Left cardiac atrium (tissue), 4 donors: ENCODE data around the gene PRODH2. TPM values are rescaled to one million over a fixed set of nuclear protein-coding genes. Genes with fewer than 3 reads are reported as not detected.

ENCODE experiments used
- ATAC-seq, 2 donors: fragments of 200-7000 bp; cut with Tn5 transposase; one replicate each; pipeline ENCODE4 v1.9.1; 2020; ENCODE audit warnings: mild to moderate bottlenecking in 2 of 2, moderate library complexity in 2 of 2
- DNase-seq: peaks from one replicate; pipeline ENCODE4 v3.0.0-alpha.2; 2020
- intact Hi-C, 2 donors: fragments of 100-400 bp; cut with DNase I; formaldehyde crosslinking; loops; one replicate each; pipeline versions ENCODE4 v1.14.1 to v1.15.1; 2022 to 2023
- long read RNA-seq: library from polyadenylated mRNA; unstranded; transcript quantifications from one replicate; pipeline ENCODE4 v2.0.0, GENCODE V29; 2021
- total RNA-seq, 2 donors: library from RNA; stranded (reverse); fragmentation: NEBNext Ultra II Directional; extraction: Animal tissue kit (Norgen Biotek cat#: 25700); gene quantifications; one replicate each; pipeline ENCODE4 v1.2.1, GENCODE V29; 2021
- donor health status: DM: no; HTN: yes; CAD: no.
- donor health status: DM: no; HTN: yes; CAD: no; lungs with severe emphysema.
- donor health status: DM: yes; HTN: yes; CAD: no.
- donor health status: Dilated cardiomyopathy.

PRODH2 gene, protein sequence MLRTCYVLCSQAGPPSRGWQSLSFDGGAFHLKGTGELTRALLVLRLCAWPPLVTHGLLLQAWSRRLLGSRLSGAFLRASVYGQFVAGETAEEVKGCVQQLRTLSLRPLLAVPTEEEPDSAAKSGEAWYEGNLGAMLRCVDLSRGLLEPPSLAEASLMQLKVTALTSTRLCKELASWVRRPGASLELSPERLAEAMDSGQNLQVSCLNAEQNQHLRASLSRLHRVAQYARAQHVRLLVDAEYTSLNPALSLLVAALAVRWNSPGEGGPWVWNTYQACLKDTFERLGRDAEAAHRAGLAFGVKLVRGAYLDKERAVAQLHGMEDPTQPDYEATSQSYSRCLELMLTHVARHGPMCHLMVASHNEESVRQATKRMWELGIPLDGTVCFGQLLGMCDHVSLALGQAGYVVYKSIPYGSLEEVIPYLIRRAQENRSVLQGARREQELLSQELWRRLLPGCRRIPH
- total RNA-seq = not detected
- long read RNA-seq = 0 reads

DNA sequence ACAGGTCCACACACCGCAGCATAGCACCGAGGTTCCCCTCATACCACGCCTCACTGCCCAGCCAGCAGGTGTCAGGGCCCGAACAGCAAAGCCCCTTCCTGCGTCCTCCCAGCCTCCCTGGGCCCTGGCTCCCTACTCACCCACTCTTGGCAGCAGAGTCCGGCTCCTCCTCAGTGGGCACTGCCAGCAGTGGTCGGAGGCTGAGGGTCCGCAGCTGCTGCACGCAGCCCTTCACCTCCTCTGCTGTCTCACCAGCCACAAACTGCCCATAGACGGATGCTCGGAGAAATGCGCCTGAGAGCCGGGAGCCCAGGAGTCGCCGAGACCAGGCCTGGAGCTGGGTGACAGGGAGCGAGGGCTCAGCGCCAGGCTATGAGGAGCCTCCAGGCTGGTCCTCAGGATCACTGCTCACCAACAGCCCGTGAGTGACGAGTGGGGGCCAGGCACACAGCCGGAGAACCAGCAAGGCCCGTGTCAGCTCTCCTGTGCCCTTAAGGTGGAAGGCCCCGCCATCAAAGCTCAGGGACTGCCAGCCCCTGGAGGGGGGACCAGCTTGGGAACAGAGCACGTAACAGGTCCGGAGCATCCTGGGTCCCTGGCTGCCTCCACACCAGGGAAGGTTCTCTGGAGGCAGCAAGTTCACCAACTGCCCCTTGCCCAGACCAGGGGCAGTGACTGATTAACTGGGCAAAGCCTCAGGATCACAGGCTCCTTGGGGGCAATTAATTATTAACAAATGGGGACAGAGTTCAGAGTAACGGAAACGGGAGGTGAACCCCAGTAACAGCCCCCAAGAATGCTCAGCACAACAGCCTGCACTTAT is at the start of gene PRODH2:
Gene PRODH2, minus strand, starts transcription at position 626 of the 823 bp plus-strand sequence. Its CDS starts 40 bp downstream, at position 586.
- intact Hi-C loops = no loop called here
- no peak for DNase-seq
- ATAC-seq = no peak

DNA sequence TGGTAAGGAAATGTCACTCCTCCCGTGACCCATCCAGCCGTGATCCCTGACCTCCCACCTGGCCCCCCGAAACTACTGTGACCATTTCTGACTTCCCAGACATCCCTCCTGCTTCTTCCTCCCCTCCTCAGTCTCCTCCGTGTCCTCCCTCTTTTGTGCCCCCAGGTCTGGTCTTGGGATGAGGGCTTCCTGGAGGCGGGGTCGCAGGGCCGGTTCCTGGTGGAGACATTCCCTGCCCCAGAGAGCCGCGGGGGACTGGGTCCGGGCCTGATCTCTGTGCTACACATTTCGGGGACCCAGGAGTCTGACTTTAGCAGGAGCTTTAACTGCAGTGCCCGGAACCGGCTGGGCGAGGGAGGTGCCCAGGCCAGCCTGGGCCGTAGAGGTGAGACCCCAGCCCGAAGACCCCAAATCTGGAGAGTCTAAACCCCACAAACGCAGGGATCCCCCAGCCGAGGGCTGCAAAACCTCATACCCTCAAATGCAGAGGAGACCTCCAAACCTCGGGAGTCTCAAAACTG is 49.1 kb upstream of the PRODH2 start:
- no peak for DNase-seq
- no peak for ATAC-seq
- intact Hi-C loops = no loop called here

DNA sequence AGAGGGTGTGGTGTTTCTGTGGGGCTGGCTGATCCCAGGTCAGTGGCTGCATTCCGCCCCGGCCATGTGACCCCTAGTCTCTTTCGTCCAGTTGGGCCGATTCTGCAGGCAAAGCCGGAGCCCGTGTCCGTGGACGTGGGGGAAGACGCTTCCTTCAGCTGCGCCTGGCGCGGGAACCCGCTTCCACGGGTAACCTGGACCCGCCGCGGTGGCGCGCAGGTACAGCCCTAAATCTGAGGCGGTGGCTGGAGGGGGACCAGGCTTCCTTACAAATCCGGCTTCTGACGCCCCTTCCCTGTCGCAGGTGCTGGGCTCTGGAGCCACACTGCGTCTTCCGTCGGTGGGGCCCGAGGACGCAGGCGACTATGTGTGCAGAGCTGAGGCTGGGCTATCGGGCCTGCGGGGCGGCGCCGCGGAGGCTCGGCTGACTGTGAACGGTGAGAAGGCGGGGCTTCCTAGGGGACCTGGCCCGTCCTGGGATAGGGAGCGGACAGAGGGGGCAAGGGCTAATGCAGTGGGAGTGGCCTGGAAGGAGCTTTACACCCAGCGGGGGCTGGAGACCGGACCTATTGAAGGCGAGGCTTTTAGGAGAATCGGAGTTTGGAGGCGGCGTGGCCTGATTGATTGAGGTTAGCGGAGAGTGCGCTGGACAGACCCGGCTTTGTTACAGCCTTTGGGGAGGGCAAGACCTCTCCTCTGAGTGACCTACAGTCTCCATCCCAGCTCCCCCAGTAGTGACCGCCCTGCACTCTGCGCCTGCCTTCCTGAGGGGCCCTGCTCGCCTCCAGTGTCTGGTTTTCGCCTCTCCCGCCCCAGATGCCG is 48.4 kb upstream of the PRODH2 start:
- intact Hi-C loops = no loop called here
- ATAC-seq = peak in 1 of 2 donors; percentile 21
- no peak for DNase-seq

DNA sequence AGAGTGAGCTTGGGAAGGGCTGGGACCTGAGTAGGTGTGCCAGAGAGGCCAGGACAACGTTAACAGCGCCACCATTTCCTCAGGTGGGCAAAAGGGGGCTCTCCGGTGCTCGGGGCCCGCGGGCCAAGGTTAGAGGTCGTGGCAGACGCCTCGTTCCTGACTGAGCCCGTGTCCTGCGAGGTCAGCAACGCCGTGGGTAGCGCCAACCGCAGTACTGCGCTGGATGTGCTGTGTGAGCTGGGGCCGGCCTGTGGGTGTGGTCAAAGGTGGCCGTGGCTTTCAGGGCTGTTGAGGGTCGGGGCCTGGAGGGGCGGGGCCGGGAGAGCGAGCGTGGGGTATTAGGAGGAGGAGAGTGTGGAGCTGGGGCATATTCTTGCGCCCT is 47.8 kb upstream of the PRODH2 start:
- intact Hi-C loops = no loop called here
- DNase-seq = no peak
- no peak for ATAC-seq

DNA sequence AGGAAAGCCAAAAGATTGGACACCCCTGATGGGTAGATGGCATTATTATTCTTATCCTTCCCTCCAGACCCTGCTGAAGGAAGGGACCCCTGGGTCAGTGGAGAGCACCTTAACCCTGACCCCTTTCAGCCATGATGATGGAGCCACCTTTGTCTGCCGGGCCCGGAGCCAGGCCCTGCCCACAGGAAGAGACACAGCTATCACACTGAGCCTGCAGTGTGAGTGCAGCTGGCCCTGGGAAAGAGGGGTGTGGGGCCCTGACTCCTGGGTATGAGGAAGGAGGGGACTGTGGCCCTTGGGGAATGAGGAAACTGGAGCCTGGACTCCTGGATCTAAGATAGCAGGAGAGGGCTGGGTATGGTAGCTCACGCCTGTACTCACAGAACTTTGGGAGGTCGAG is 46.8 kb upstream of the PRODH2 start:
- ATAC-seq = no peak
- no peak for DNase-seq
- intact Hi-C loops = no loop called here

DNA sequence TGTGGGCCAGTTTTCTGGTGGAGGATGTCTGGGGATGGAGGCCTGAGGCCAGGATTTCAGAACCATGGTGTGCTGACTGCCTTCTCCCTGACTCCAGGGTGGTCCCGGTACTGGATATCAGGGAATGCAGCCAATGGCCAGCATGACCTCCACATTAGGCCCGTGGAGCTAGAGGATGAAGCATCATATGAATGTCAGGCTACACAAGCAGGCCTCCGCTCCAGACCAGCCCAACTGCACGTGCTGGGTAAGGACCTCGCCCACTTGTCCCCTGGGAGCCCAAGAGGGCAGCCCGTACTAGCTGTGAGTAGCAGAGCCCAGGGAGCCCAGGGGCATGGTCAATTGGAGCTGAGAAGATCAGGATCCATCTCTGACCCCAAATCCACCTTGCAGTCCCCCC is 45.7 kb upstream of the PRODH2 start:
- ATAC-seq (no peak), DNase-seq (no peak)
- intact Hi-C loops = no loop called here

DNA sequence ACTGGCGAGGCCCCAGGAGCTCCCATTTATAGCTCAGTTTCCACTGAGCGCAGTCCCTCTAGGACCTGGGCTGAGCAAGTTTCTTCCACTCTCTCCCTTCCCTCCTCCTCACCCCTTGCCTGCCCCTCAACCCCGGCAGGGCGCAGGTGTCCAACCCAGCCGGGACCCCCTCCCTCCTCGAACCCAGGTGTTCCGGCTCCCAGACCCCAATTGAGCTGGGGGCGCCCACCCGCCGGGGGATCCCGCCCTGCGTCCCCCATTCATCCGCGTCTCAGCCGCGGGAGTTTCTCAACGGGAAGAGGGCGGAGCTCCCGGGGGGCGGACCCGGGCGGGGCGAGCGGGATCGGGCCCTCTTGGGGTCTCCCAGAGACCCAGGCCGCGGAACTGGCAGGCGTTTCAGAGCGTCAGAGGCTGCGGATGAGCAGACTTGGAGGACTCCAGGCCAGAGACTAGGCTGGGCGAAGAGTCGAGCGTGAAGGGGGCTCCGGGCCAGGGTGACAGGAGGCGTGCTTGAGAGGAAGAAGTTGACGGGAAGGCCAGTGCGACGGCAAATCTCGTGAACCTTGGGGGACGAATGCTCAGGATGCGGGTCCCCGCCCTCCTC is 44.0 kb upstream of the PRODH2 start, which contains the start of gene KIRREL2:
Gene KIRREL2, plus strand, starts transcription at position 366 of the 604 bp plus-strand sequence. Its CDS starts 209 bp downstream, at position 575.
- intact Hi-C loops = no loop called here
- DNase-seq = no peak
- ATAC-seq = peak; percentile 18 to 56

DNA sequence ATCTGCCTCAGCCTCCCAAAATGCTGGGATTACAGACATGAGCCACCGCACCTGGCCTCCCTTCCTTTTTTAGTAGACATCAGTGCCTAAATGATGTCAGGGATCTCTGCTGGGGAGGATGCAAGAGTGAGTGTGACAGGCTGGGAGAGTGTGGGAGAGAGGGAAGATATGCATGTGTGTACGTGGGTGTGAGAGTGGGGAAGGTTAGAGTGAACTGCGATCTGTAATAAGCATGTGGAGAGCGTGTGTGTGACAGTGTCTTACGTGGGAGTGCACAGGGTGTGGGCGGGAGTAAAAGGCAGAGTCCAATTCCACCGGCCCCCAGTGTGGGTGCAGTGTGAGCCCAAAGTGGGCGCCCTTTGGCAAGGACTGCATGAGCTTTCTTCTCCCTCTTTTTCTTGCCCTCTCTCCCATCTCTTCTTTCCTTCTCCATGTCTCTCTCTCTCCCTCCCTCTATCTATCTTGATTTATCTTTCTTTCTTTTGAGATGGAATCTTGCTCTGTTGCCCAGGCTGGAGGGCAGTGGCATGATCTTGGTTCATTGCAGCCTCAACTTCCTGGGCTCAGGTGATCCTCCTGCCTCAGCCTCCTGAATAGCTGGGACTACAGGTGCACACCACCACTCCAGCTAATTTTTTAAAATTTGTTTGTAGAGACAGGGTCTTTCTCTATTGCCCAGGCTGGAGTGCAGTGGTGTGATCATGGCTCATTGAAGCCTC is 40.6 kb upstream of the PRODH2 start:
- DNase-seq (no peak), ATAC-seq (no peak)
- intact Hi-C loops = no loop called here

DNA sequence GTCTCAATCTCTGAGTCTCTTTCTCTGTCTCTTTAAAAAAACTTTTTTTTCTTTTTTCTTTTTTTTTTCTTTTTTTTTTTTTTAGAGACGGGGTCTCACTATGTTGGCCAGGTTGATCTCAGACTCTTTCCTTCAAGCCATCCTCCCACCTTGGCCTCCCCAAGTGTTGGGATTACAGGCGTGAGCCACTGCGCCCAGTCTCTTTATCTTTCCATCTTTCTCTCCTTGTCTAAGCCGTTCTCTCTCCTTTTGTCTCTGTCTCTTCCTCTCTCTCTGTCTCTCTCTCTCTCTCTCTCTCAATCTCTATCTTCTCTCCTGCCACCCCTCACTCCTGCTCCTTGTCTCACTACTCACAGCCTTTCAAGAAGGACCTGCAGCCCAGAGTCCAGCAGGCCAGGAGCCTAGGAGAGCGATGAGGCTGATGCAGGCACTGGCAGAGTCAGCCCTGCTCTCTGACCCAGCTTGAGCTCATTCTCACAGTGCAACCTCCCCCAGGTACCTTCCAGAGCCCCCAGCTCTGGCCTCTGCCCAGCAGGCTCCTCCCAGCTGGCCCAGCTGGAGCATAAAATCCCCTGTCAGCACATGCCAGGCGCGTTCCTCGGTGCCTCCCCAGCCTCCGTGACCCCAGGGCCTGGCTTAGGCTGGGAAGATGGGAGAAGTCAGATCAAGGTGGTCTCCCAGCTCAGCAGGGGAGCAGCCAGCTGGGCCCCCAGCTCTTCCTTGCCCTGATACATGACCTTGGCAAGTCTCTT is 39.6 kb upstream of the PRODH2 start, which contains the start of gene NPHS1:
Gene NPHS1, minus strand, starts transcription at position 476 of the 752 bp plus-strand sequence. CDS start 667 bp downstream, outside the sequence.
- ATAC-seq = no peak
- intact Hi-C loops = no loop called here

DNA sequence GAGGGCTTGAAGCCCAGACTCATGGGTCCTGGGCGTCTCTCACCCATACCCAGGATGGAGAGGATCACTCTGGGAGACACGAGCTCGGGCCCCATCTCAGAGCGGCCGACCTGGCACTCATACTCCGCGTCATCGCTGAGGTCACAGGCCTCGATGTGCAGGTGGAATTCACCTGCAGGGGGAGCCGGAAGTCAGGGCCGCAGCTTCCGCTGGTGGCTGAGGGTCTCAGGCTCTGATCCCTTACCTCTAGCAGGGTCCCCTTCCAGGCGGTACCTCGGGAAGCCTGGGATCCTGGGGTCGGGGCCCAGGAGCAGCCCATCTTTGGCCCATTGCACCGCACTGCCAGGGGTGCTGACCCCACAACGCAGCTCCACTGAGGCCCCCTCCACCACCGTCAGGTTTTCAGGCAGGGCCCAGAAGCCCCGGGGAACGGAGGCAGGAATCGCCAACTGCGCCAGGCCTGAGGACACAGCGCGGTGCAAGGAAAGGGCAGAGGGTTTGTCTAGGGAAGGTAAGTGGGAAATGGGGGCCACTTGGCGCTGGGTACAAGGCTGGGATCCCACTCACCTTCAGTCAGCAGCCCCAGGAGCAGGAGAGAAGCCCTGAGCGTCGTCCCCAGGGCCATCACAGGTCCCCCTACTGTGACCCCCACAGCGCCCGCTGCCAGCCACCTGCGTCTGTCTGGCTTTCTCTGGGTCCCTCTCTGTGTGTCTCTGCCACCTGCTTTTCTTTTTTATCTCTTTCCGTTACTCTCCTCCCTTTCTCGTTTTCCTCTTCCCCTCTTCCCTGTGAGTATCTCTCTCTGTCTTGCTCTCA is 38.8 kb upstream of the PRODH2 start:
- no peak for ATAC-seq

More for the DNA sequence above, 39.6 kb upstream of the PRODH2 start, which contains the start of gene NPHS1:
- DNase-seq = no peak

DNA sequence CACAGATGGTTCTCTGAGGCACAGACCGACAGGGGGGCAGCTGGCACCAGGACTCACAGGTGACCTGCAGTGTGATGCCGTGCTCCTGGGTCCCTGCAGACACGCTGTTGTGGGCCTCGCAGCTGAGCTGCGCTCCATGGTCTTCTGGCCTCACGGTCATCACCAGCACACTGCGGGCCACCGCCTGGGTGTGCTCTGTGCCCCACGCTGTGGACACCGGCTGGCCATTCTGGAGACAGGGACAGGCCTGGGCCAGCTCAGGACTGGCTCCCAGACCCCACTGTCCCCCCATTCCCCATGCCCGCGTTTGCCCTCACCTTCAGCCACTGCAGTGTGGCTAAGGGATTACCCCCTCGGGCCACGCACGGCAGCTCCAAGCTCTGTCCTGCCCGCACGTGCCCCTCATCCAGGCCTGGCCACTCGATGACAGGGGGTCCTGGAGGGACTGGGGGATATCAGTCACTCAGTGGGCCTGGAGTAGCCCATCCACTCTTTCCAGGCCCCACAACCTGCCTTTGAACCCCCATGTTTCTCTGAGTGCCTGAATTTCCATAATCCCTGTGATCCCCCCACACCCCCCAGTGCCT is 36.4 kb upstream of the PRODH2 start:
- ATAC-seq (no peak), DNase-seq (no peak)
- intact Hi-C loops = no loop called here

More for the DNA sequence above, 38.8 kb upstream of the PRODH2 start:
- no peak for DNase-seq
- intact Hi-C loops = no loop called here

DNA sequence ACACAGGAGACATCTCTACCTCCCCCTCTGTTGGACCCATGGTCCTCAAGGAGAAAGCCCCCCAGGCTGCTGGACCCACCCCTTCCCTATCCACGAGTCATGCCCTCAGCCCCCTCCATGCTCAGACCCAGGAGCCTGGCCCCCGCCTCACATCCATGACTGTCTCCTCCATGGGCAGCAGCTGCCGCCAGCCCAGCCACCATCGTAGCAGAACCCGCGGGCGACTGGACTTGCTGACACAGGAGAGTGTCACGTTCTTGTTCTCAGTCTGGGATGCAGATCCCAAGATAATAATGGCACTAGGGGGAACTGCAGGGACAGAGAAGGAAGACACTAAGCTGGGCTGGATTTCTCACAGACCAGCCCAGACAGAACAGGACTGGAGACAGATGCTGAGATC is 35.8 kb upstream of the PRODH2 start:
- DNase-seq (no peak), ATAC-seq (no peak)
- intact Hi-C loops = no loop called here

DNA sequence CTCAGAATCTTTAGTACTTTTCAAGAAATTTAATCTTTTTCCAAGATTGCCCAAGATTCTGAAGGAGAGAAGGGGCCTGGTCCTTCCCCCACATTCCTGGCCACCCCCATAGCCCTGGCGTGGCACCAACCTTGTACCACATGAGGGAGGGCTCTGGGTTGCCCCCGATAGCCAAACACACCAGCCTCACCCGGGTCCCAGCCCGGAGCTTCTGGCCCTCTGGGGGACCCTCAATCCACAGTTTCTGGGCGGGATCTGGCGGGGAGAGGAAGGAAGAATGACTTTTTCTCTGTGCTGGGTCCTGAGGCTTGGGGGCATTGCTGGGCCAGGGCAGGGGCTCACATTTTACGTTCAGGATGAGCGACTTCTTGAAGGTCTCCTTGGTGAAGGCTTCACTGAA is 35.3 kb upstream of the PRODH2 start:
- intact Hi-C loops = no loop called here
- no peak for ATAC-seq

DNA sequence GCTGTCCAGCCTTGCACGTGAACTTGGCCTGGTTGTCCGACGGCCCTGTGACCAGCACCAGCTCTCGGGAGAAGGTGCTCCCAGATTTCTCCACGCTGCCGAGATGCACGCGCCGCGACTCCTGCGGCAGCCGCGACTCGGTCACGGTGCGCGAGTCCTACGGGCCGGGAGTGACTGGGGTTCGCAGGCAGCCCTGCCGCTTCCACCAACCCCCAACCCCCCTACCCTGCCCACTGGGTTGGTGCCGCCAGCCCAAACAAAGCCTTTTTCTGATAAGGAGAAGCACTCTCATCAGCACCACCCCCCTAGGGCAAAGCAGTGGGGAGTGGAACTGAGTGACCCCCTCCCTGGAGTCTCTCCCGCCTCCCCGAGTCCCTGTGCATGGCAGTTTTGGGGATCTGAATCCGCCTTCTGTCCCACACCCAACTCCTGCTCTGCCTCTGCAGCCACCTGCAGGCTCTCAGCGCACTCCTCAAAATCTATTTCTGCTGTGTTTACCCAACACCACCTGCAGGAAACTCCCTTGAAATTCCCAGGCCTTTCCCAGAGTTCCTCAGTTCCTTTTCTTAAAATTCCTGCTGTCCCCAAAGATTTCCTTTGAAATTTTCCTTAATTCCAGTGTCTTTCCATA is 33.5 kb upstream of the PRODH2 start:
- intact Hi-C loops = no loop called here
- ATAC-seq (no peak), DNase-seq (no peak)

More for the DNA sequence above, 35.3 kb upstream of the PRODH2 start:
- no peak for DNase-seq

DNA sequence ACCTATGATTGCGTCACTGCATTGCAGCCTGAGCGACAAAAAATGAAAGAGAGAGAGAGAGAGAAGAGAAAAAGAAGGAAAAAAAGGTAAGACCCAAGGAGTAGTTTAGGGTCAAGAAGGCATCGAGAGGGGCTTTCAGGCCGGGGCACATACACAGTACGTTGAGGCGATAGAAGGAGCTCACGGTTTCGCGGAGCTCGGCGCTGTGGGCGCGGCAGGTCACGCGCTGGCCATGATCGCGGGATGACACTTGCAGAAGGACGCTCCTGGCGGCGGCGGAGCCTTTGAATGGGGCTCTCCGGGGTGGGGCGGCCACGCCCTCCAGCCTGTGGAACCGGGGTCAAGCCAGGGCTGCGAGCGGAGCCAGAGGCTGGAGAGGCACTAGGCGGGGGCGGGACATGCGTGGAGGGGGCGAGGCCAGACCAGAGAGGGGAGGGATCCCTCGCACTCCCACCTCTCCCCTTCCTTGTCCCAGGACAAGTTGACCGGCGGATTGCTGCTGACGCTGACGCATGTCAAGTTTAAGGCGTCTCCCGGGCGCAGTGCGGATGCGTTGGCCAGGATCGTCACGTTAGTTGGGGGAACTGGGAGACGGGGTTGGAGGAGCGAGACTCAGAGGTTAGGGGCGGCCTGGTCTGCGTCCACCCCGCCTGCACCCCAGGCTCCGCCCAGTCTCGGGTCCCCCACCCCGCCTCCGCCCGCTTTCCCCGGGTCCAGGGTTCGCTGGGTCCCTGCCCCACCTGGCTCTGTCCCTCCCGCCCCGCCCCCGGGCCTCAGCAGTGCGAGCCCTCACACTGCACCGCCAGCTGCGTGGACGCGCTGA is 32.8 kb upstream of the PRODH2 start:
- intact Hi-C loops = no loop called here
- DNase-seq (no peak), ATAC-seq (peak; percentile 41 to 72)
